ENCODE results near the gene LRP6.

Gene LRP6

GRCh38 chr12:12083688-12084087 lies 183.2 kb downstream of the LRP6 start:
- DNase-seq (ENCODE audit: low read depth) = no peak
- no peak overlapping the region for H3K4me3 ChIP-seq (ENCODE audit: low read length)

DNA sequence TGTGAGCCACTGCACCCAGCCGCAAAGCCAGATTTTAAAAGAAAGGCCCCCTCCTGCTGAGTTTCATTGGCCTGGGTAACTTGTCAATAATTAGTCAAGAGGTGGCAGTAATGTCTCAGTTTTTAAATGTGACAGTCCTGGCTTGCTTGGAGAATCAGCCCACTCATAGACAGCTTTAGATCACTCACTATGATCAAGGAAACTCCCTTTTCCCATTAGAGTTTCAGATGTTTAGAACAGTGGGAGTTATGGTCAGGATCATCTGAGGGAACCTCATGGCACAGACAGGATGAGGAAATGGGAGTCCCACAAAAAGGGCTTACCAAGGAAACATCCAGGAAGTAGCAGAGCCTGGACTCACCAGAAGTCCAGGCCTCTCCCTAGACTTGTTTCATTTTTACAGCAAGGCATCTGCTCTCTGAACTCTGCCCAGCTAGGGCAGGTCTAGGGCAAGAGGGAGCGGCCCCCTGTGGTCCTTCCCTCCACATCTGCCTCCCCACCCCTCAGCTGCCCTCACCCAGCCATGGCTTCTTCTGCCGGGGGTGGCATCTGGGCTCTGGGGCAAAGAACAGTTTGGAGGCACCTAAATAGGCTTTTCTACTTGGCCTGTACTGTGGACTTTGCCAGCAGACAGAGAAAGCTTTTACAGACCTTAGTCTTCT lies 184.9 kb downstream of the LRP6 start:
- peak; percentile 15 for TF ChIP-seq CTCF (IDR thresholded peaks at IDR 0.05; ENCODE audit: insufficient read depth, low read depth, low read length, missing control alignments)
- DNase-seq (ENCODE audit: low read depth) = peak; percentile 46
- no peak overlapping the region for H3K4me3 ChIP-seq (ENCODE audit: low read length)

More at GRCh38 chr12:12083688-12084087, 183.2 kb downstream of the LRP6 start:
- no peak for TF ChIP-seq CTCF (IDR thresholded peaks at IDR 0.05; ENCODE audit: insufficient read depth, low read depth, low read length, missing control alignments)

DNA sequence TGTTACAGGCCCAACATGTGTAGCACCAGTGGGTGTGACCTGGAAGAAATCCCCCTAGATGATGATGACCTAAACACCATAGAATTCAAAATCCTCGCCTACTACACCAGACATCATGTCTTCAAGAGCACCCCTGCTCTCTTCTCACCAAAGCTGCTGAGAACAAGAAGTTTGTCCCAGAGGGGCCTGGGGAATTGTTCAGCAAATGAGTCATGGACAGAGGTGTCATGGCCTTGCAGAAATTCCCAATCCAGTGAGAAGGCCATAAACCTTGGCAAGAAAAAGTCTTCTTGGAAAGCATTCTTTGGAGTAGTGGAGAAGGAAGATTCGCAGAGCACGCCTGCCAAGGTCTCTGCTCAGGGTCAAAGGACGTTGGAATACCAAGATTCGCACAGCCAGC lies 187.6 kb downstream of the LRP6 start:
- no peak overlapping the region for H3K4me3 ChIP-seq (ENCODE audit: low read length)
- TF ChIP-seq CTCF (IDR thresholded peaks at IDR 0.05; ENCODE audit: insufficient read depth, low read depth, low read length, missing control alignments) = no peak
- peak; percentile 9 for DNase-seq (ENCODE audit: low read depth)

DNA sequence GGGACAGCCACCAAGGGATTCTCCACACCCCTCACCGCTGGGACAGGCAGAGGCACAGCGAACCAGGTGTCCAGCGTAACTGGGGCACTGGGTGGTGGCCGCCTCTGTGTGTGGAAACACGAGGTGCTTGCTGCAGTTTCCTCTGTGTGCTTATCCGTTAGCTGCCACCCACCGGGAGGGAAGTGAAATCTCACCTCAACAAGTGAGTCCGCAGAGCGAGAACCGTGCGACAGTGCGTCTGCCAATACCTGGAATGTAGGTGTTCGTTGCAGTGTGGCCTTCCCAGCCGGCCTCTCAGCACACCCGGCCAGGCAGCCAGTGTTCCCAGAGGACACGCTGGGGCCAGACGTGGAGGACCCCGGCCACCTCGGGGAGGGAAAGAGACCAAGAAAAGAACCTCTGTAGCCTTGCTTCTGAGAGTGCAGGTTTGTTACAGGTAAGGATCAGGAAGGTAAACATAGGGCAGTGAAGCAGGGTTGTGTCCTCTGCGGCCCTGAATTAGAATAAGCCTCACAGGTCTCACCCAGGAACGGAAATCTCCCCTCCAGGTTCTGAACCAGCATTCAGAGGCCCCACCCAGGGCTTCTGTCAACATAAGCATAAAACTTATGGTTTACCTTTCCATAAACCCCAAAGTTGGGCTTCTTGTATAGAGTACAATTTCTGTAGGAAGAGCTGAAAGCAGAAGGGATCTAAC lies 194.6 kb downstream of the LRP6 start:
- no peak for DNase-seq (ENCODE audit: low read depth)
- H3K4me3 ChIP-seq (ENCODE audit: low read length) = no peak overlapping the region
- no peak for TF ChIP-seq CTCF (IDR thresholded peaks at IDR 0.05; ENCODE audit: insufficient read depth, low read depth, low read length, missing control alignments)

DNA sequence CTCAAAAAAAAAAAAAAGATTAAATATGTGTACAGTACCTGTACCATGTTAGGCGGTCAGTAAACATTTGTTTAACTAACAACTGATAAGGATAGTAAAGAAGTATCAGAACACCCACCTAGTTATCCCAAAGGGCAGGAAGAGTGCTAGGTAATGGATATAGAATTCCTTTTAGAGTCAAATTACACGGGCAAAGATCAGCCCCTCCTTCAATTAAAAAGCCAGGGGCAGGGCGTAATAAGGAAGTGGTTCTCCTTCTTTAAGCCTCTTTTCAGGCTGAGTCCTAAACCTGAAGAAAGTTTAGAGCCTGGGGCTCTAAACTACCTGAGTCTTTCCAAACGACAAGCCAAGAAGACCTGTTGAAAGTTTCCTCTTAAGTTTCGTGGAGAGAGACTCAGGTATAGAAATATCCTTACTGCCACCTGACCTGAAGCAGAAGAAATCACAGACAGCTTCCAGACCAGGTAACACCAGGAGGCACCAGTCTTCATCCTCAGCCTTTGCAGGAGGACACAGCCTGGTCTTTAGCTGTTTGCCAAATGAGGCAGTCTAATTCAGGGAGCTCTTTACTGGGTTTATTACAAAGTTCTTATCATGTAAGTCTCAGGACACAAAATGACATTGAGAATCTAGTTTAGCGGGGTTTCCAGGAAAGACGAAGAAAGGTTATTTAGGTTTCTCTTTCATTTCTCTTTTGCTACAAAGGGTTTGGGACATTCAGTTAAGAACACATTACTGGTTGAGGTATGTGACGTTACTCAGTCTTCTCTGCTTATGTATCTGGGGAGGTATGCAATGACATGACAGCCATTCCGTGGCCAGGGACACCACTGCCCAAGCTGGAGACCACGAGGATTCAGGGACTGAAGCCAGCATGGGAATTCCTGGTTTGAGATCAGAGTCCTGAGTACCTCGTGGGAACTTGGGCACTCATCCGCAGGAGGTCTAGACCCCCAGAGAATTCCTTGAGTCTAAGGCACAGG lies 195.9 kb downstream of the LRP6 start, which contains the start of gene BCL2L14:
BCL2L14 (plus strand) TSS at position 266 of the 983 bp plus-strand sequence. CDS start 8,367 bp downstream, outside the sequence.
- peak; percentile 26 for TF ChIP-seq CTCF (IDR thresholded peaks at IDR 0.05; ENCODE audit: insufficient read depth, low read depth, low read length, missing control alignments)
- DNase-seq (ENCODE audit: low read depth) = peak; percentile 20
- H3K4me3 ChIP-seq (ENCODE audit: low read length) = no peak within 1 kb of the TSS

- no peak overlapping the region for H3K4me3 ChIP-seq (ENCODE audit: low read length)
- no peak for DNase-seq (ENCODE audit: low read depth)
- no peak for TF ChIP-seq CTCF (IDR thresholded peaks at IDR 0.05; ENCODE audit: insufficient read depth, low read depth, low read length, missing control alignments)
These were observed 196.9 kb downstream of the LRP6 start for GRCh38 chr12:12069821-12070548.

Measured in epithelial cell of esophagus (primary cell).